Breast epithelium (tissue), 4 donors: ENCODE measurements around the gene PFKFB3. TPM values are rescaled to one million over a fixed set of nuclear protein-coding genes. Genes with fewer than 3 reads are reported as not detected.

Source experiments
- DNase-seq, 2 donors: peaks; one replicate each; pipeline ENCODE4 v3.0.0-alpha.2; 2019; ENCODE audit warnings: low spot score in 2 of 2
- H3K27ac ChIP-seq, 2 donors: fragments of 200-600 bp; sonication (generic) in 1 of 2; one replicate each; pipeline ENCODE4 v1.5.1; 2016 to 2019; ENCODE audit warnings: mild to moderate bottlenecking in 1 of 2
- H3K27me3 ChIP-seq, 2 donors: fragments of 200-600 bp; sonication (generic) in 1 of 2; one replicate each; pipeline versions ENCODE4 v1.5.1 to v1.6.0; 2017 to 2019; ENCODE audit warnings: control low read depth in 1 of 2, mild to moderate bottlenecking in 1 of 2
- H3K36me3 ChIP-seq: fragments of 200-600 bp; one replicate; pipeline ENCODE4 v1.5.1; 2019
- H3K4me1 ChIP-seq, 2 donors: fragments of 200-600 bp; sonication (generic); one replicate each; pipeline ENCODE4 v1.5.1; 2016 to 2019; ENCODE audit warnings: control low read depth in 1 of 2
- H3K4me3 ChIP-seq, 3 donors: fragments of 200-600 bp; sonication (generic); 1 replicate in 2 of 3; 2 replicates in 1 of 3; pipeline ENCODE4 v1.5.1; 2016 to 2019; ENCODE audit warnings: mild to moderate bottlenecking in 3 of 3, moderate library complexity in 2 of 3
- H3K9me3 ChIP-seq, 2 donors: fragments of 200-600 bp; sonication (generic) in 1 of 2; one replicate each; pipeline ENCODE4 v1.5.1; 2016 to 2019; ENCODE audit warnings: control low read depth in 1 of 2
- CTCF ChIP-seq, 3 donors: fragments of 450-650 bp; IDR thresholded peaks; one replicate each; pipeline ENCODE4 v1.5.1; 2016 to 2017; ENCODE audit warnings: antibody characterized with exemption in 3 of 3, mild to moderate bottlenecking in 3 of 3, moderate library complexity in 3 of 3
- POLR2A ChIP-seq: fragments of 450-650 bp; IDR thresholded peaks from one replicate; pipeline ENCODE4 v1.6.1; 2016; ENCODE audit warnings: antibody characterized with exemption, mild to moderate bottlenecking, moderate library complexity
- POLR2AphosphoS5 ChIP-seq, 3 donors: sonication (generic); formaldehyde crosslinking; IDR thresholded peaks; one replicate each; pipeline ENCODE4 v1.6.1; 2017; ENCODE audit warnings: antibody characterized with exemption in 3 of 3
- intact Hi-C: fragments of 100-400 bp; cut with DNase I; formaldehyde crosslinking; loops from one replicate; pipeline ENCODE4 v1.15.1; 2023; ENCODE audit warnings: low total_unique reads
- total RNA-seq, 3 donors: library from RNA; depleted of rRNA; stranded (reverse); fragments of >200 nt; gene quantifications; one replicate each; pipeline ENCODE4 v1.1.0, GENCODE V29; 2016

PFKFB3 gene
- total RNA-seq, 3 donors from 2014 or later: 94.8 to 240 (median 144) TPM

- peak in 1 of 2 donors; percentile 75 for DNase-seq
- TF ChIP-seq POLR2A: no peak
- TF ChIP-seq CTCF (IDR thresholded peaks at IDR 0.05): no peak
- TF ChIP-seq POLR2AphosphoS5 (IDR thresholded peaks at IDR 0.05): no peak
- Histone ChIP-seq H3K9me3 (no peaks in the 10 kb centered on the region), H3K27me3 (no peaks in the 10 kb centered on the region), H3K36me3 (no peaks in the 10 kb centered on the region), H3K4me1 (peaks cover 5 to 12% of the 10 kb centered on the region in 2 donors), H3K27ac (peak overlapping the region; percentile 46 to 57), H3K4me3 (no peak overlapping the region)
- intact Hi-C loops: no loop called here
These were observed 3.5 kb upstream of the PFKFB3 start for GRCh38 chr10:6199131-6199733.

- intact Hi-C loops: loop anchor here (5.0 to 10.0 kb wide), 3 partner anchors 38 to 204 kb away; no protein-coding TSS in a partner anchor
- no peaks in the 10 kb centered on the region for H3K36me3 ChIP-seq
- peak overlapping the region in 2 of 3 donors; percentile 76 to 89 for H3K4me3 ChIP-seq
- H3K4me1 ChIP-seq: peaks cover 12 to 19% of the 10 kb centered on the region in 2 donors
- peak overlapping the region; percentile 50 to 95 for H3K27ac ChIP-seq
- H3K27me3 ChIP-seq: no peaks in the 10 kb centered on the region
- no peak for DNase-seq
- TF ChIP-seq POLR2AphosphoS5 (IDR thresholded peaks at IDR 0.05) (no peak), POLR2A (no peak), CTCF (IDR thresholded peaks at IDR 0.05) (no peak)
- no peaks in the 10 kb centered on the region for H3K9me3 ChIP-seq
These were observed 2.3 kb upstream of the PFKFB3 start for GRCh38 chr10:6200440-6200733.

- Histone ChIP-seq H3K27me3 (no peaks in the 10 kb centered on the region), H3K36me3 (no peaks in the 10 kb centered on the region), H3K4me3 (peak overlapping the region; percentile 76 to 89 (median 83)), H3K9me3 (no peaks in the 10 kb centered on the region), H3K4me1 (peaks cover 12 to 19% of the 10 kb centered on the region in 2 donors), H3K27ac (peak overlapping the region; percentile 90 to 95)
- intact Hi-C loops: loop anchor here (5.0 to 10.0 kb wide), 3 partner anchors 39 to 204 kb away; no protein-coding TSS in a partner anchor
- TF ChIP-seq POLR2A (no peak), POLR2AphosphoS5 (IDR thresholded peaks at IDR 0.05) (no peak), CTCF (IDR thresholded peaks at IDR 0.05) (no peak)
- DNase-seq: no peak
These were observed 1.8 kb upstream of the PFKFB3 start for GRCh38 chr10:6200734-6201515.

- no peaks in the 10 kb centered on the region for H3K36me3 ChIP-seq
- H3K27ac ChIP-seq: peak overlapping the region; percentile 90 to 95
- no peaks in the 10 kb centered on the region for H3K9me3 ChIP-seq
- intact Hi-C loops: loop anchor here (5.0 to 10.0 kb wide), 3 partner anchors 39 to 203 kb away; no protein-coding TSS in a partner anchor
- peak overlapping the region; percentile 76 to 89 (median 83) for H3K4me3 ChIP-seq
- peak in 1 of 2 donors; percentile 56 for DNase-seq
- no peaks in the 10 kb centered on the region for H3K27me3 ChIP-seq
- no peak for TF ChIP-seq POLR2A
- TF ChIP-seq POLR2AphosphoS5 (IDR thresholded peaks at IDR 0.05): peak in 1 of 3 donors; percentile 8
- TF ChIP-seq CTCF (IDR thresholded peaks at IDR 0.05): no peak
- H3K4me1 ChIP-seq: peaks cover 12 to 19% of the 10 kb centered on the region in 2 donors
These were observed 1.2 kb upstream of the PFKFB3 start for GRCh38 chr10:6201516-6201975.
